Trophoblast cell (in vitro differentiated cells and primary cell): ENCODE results near the gene SPIB.

Experiments
- DNase-seq, 2 donors: peaks; one replicate each; pipeline ENCODE4 v3.0.0-alpha.2; 2016
- H2AFZ ChIP-seq: 2 replicates; pipeline ENCODE4 v1.6.1; 2013; ENCODE audit warnings: low read length, moderate library complexity, mild to moderate bottlenecking; ENCODE audit not compliant: insufficient read depth, poor library complexity
- H2AK5ac ChIP-seq: 2 replicates; pipeline ENCODE4 v1.6.1; 2013; ENCODE audit warnings: mild to moderate bottlenecking, low read length
- H2BK120ac ChIP-seq: 2 replicates; pipeline ENCODE4 v1.6.1; 2013; ENCODE audit warnings: low read length, mild to moderate bottlenecking, moderate library complexity; ENCODE audit not compliant: insufficient read depth, poor library complexity
- H2BK12ac ChIP-seq: 2 replicates; pipeline ENCODE4 v1.6.1; 2013; ENCODE audit warnings: mild to moderate bottlenecking, low read length, moderate library complexity
- H2BK5ac ChIP-seq: 2 replicates; pipeline ENCODE4 v1.6.1; 2013; ENCODE audit warnings: low read length, low read depth, moderate library complexity, mild to moderate bottlenecking; ENCODE audit not compliant: poor library complexity
- H3K14ac ChIP-seq: 2 replicates; pipeline ENCODE4 v1.6.1; 2013; ENCODE audit warnings: mild to moderate bottlenecking, low read length
- H3K18ac ChIP-seq: 2 replicates; pipeline ENCODE4 v1.6.1; 2013; ENCODE audit warnings: mild to moderate bottlenecking, low read length
- H3K23ac ChIP-seq: 2 replicates; pipeline ENCODE4 v1.6.1; 2013; ENCODE audit warnings: low read length
- H3K27ac ChIP-seq: 2 replicates; pipeline ENCODE4 v1.5.1; 2013; ENCODE audit warnings: low read depth, mild to moderate bottlenecking, inconsistent platforms, low read length, moderate library complexity
- H3K27me3 ChIP-seq: 2 replicates; pipeline ENCODE4 v1.6.1; 2013; ENCODE audit warnings: inconsistent platforms, mild to moderate bottlenecking, low read length, moderate library complexity; ENCODE audit not compliant: insufficient read depth
- H3K36me3 ChIP-seq, 2 experiments: 1 replicate in 1 of 2; 2 replicates in 1 of 2; pipeline ENCODE4 v1.6.1; 2013; ENCODE audit warnings: low read length in 2 of 2, mild to moderate bottlenecking in 2 of 2, moderate library complexity in 1 of 2; ENCODE audit not compliant: insufficient read depth in 2 of 2, control insufficient read depth in 1 of 2
- H3K4ac ChIP-seq: 2 replicates; pipeline ENCODE4 v1.6.1; 2013; ENCODE audit warnings: low read depth, mild to moderate bottlenecking, low read length, moderate library complexity
- H3K4me1 ChIP-seq, 2 experiments: 1 replicate in 1 of 2; 2 replicates in 1 of 2; pipeline ENCODE4 v1.6.1; 2013; ENCODE audit warnings: low read length in 2 of 2, mild to moderate bottlenecking in 2 of 2, moderate library complexity in 1 of 2; ENCODE audit not compliant: insufficient read depth in 2 of 2, control insufficient read depth in 1 of 2
- H3K4me2 ChIP-seq: 2 replicates; pipeline ENCODE4 v1.6.1; 2013; ENCODE audit warnings: inconsistent platforms, mild to moderate bottlenecking, low read length, moderate library complexity
- H3K4me3 ChIP-seq: 2 replicates; pipeline ENCODE4 v1.5.1; 2013; ENCODE audit warnings: mild to moderate bottlenecking, low read depth, low read length, inconsistent platforms
- H3K79me1 ChIP-seq: one replicate; pipeline ENCODE4 v1.6.1; 2013; ENCODE audit warnings: low read length
- H3K79me2 ChIP-seq: 2 replicates; pipeline ENCODE4 v1.6.1; 2013; ENCODE audit warnings: low read length, mild to moderate bottlenecking; ENCODE audit not compliant: control insufficient read depth, insufficient read depth, poor library complexity
- H3K9ac ChIP-seq: 2 replicates; pipeline ENCODE4 v1.6.1; 2013; ENCODE audit warnings: mild to moderate bottlenecking, low read length
- H3K9me3 ChIP-seq: 2 replicates; pipeline ENCODE4 v1.6.1; 2013; ENCODE audit warnings: low read depth, mild to moderate bottlenecking, control low read depth, inconsistent platforms, low read length; ENCODE audit not compliant: insufficient read depth
- H4K12ac ChIP-seq: 2 replicates; pipeline ENCODE4 v1.6.1; 2013; ENCODE audit warnings: low read depth, mild to moderate bottlenecking, low read length, moderate library complexity
- H4K8ac ChIP-seq: 2 replicates; pipeline ENCODE4 v1.6.1; 2013; ENCODE audit warnings: low read depth, mild to moderate bottlenecking, low read length, moderate library complexity
- H4K91ac ChIP-seq: one replicate; pipeline ENCODE4 v1.6.1; 2013; ENCODE audit warnings: low read depth, mild to moderate bottlenecking, low read length, moderate library complexity
- WGBS: extraction: QIAGEN DNeasy Blood & Tissue Kit; methylation state at CpG from one replicate; pipeline ENCODE4 v1.1.7; 2013; ENCODE audit warnings: missing lambda C conversion rate; ENCODE audit not compliant: insufficient read length, insufficient coverage; ENCODE audit errors: extremely low coverage; 5-methylcytosine and 5-hydroxymethylcytosine counted together

The SPIB gene

GRCh38 chr19:50480281-50481111 is 61.8 kb downstream of the SPIB start:
- H3K79me2 ChIP-seq: peaks cover 5% of the 10 kb centered on the region
- no peak overlapping the region for H2BK120ac ChIP-seq
- H3K23ac ChIP-seq: no peak overlapping the region
- no peak overlapping the region for H3K4me2 ChIP-seq
- no peak overlapping the region for H2AK5ac ChIP-seq
- H3K4ac ChIP-seq: no peak overlapping the region
- H3K14ac ChIP-seq: no peak overlapping the region
- no peaks in the 10 kb centered on the region for H3K27me3 ChIP-seq
- H4K91ac ChIP-seq: no peak overlapping the region
- H3K9ac ChIP-seq: no peak overlapping the region
- no peak overlapping the region for H2BK12ac ChIP-seq
- H2AFZ ChIP-seq: no peak overlapping the region
- no peak overlapping the region for H3K4me3 ChIP-seq
- H2BK5ac ChIP-seq: no peak overlapping the region
- peaks cover 4% of the 10 kb centered on the region for H3K9me3 ChIP-seq
- no peak overlapping the region for H3K18ac ChIP-seq
- DNase-seq: no peak
- H3K36me3 ChIP-seq: peaks cover 49 to 53% of the 10 kb centered on the region in 2 experiments
- H3K79me1 ChIP-seq: peaks cover 3% of the 10 kb centered on the region
- H3K27ac ChIP-seq: no peak overlapping the region
- peaks cover 3 to 13% of the 10 kb centered on the region in 2 experiments for H3K4me1 ChIP-seq
- H4K12ac ChIP-seq: no peak overlapping the region
- H4K8ac ChIP-seq: no peak overlapping the region
- WGBS: no CpG with 5 or more reads among the region's 37 CpGs
